Measurements from ENCODE around the gene LRCH3.

GRCh38 chr3:197899833-197900478, 108.9 kb downstream of the LRCH3 start:
- TF ChIP-seq EZH2 (IDR thresholded peaks at IDR 0.05; ENCODE audit: insufficient read depth, poor library complexity, severe bottlenecking) (no peak), EZH2phosphoT487 (IDR thresholded peaks at IDR 0.05; ENCODE audit: insufficient read depth, low read depth) (no peak)
